HepG2 (cell line): ENCODE measurements around the gene RBPMS2. TPM values are rescaled to one million over a fixed set of nuclear protein-coding genes. Genes with fewer than 3 reads are reported as not detected.

Experiments
- ARID4A ChIP-seq: sonication (generic); formaldehyde crosslinking; IDR thresholded peaks from 2 replicates; pipeline ENCODE4 v1.5.0; 2020; ENCODE audit warnings: mild to moderate bottlenecking, missing genetic modification reagents, borderline replicate concordance
- HNF1B ChIP-seq: sonication (generic); formaldehyde crosslinking; IDR thresholded peaks from 2 replicates; pipeline ENCODE4 v1.5.1; 2020; ENCODE audit warnings: mild to moderate bottlenecking, moderate library complexity, missing genetic modification reagents
- HNF4A ChIP-seq: sonication (generic); formaldehyde crosslinking; IDR thresholded peaks from 2 replicates; pipeline ENCODE4 v1.4.0; 2020; ENCODE audit warnings: missing genetic modification reagents
- KDM4B ChIP-seq: sonication (generic); formaldehyde crosslinking; IDR thresholded peaks from 2 replicates; pipeline ENCODE4 v1.4.0; 2020; ENCODE audit warnings: missing genetic modification reagents
- LBX2 ChIP-seq: sonication (generic); formaldehyde crosslinking; IDR thresholded peaks from 2 replicates; pipeline ENCODE4 v1.5.0; 2020; ENCODE audit warnings: missing genetic modification reagents, mild to moderate bottlenecking, borderline replicate concordance
- MTA1 ChIP-seq: sonication (generic); formaldehyde crosslinking; IDR thresholded peaks from 2 replicates; pipeline ENCODE4 v1.4.0; 2020; ENCODE audit warnings: missing genetic modification reagents, mild to moderate bottlenecking, borderline replicate concordance
- PBX2 ChIP-seq: IDR thresholded peaks from 2 replicates; pipeline ENCODE4 v1.6.1; 2016; ENCODE audit warnings: control low read depth
- PRDM15 ChIP-seq: sonication (generic); formaldehyde crosslinking; IDR thresholded peaks from 2 replicates; pipeline ENCODE4 v1.4.0; 2020; ENCODE audit warnings: missing genetic modification reagents
- TBX2 ChIP-seq: sonication (generic); formaldehyde crosslinking; IDR thresholded peaks from 2 replicates; pipeline ENCODE4 v1.5.0; 2020; ENCODE audit warnings: missing genetic modification reagents, mild to moderate bottlenecking, borderline replicate concordance
- ZBTB7B ChIP-seq: sonication (generic); formaldehyde crosslinking; IDR thresholded peaks from 2 replicates; pipeline ENCODE4 v1.4.0; 2020; ENCODE audit warnings: missing genetic modification reagents
- ZNF207 ChIP-seq: fragments of 450-650 bp; IDR thresholded peaks from 2 replicates; pipeline ENCODE4 v1.6.1; 2016; ENCODE audit warnings: antibody characterized with exemption, borderline replicate concordance
- ZNF232 ChIP-seq: sonication (generic); formaldehyde crosslinking; IDR thresholded peaks from 2 replicates; pipeline ENCODE4 v1.4.0; 2020; ENCODE audit warnings: missing genetic modification reagents, borderline replicate concordance
- ZNF251 ChIP-seq: sonication (generic); formaldehyde crosslinking; IDR thresholded peaks from 2 replicates; pipeline ENCODE4 v1.9.0; 2021; ENCODE audit warnings: mild to moderate bottlenecking, missing genetic modification reagents
- ZNF253 ChIP-seq: sonication (generic); formaldehyde crosslinking; IDR thresholded peaks from 2 replicates; pipeline ENCODE4 v1.8.0; 2022; ENCODE audit warnings: mild to moderate bottlenecking, missing genetic modification reagents, borderline replicate concordance
- ZNF431 ChIP-seq: sonication (generic); formaldehyde crosslinking; IDR thresholded peaks from 2 replicates; pipeline ENCODE4 v1.9.0; 2022; ENCODE audit warnings: missing genetic modification reagents, low read depth, mild to moderate bottlenecking, borderline replicate concordance
- ZNF441 ChIP-seq: sonication (generic); formaldehyde crosslinking; IDR thresholded peaks from 2 replicates; pipeline ENCODE4 v1.7.0; 2021; ENCODE audit warnings: missing genetic modification reagents, borderline replicate concordance
- ZSCAN25 ChIP-seq: sonication (generic); formaldehyde crosslinking; IDR thresholded peaks from 2 replicates; pipeline ENCODE4 v1.8.0; 2022; ENCODE audit warnings: mild to moderate bottlenecking, missing genetic modification reagents
- polyA plus RNA-seq, 8 experiments: library from polyadenylated mRNA; depleted of rRNA in 3 of 8; stranded (reverse) in 7 of 8; unstranded in 1 of 8; fragments of >200 nt; fragmentation: Illumina TruSeq in 4 of 8; extraction: Trizol in 4 of 8; gene quantifications; 2 replicates each; pipeline versions ENCODE4 v1.2.1 to v1.2.3, GENCODE V29; 2011 to 2016; ENCODE audit warnings: low read depth in 4 of 8, missing spikeins in 1 of 8, mixed read lengths in 1 of 8; ENCODE audit not compliant: insufficient read depth in 1 of 8
- total RNA-seq, 5 experiments: library from RNA; depleted of rRNA; stranded (reverse); fragments of >200 nt; fragmentation: Illumina TruSeq; extraction: Trizol; gene quantifications; 2 replicates each; pipeline ENCODE4 v1.2.3, GENCODE V29; 2016; ENCODE audit warnings: low read depth in 1 of 5

Gene RBPMS2
- total and polyA plus RNA-seq, 2 of the 13 experiments (the other 11 are each of a cell fraction or from before 2014, with no cell fraction given) = 0.08 TPM; not detected in 1

GRCh38 chr15:64702816-64703631 is 72.4 kb downstream of the RBPMS2 start (continued):
- TF ChIP-seq TBX2 (CRISPR knock-in tag) (peak; percentile 68; the same call in 1 of the 2 replicates), ZSCAN25 (CRISPR knock-in tag) (peak; percentile 8; the same call in 1 of the 2 replicates), PRDM15 (CRISPR knock-in tag) (no peak), ZNF232 (no peak), ZNF207 (no peak), ZNF253 (CRISPR knock-in tag) (no peak), KDM4B (CRISPR knock-in tag) (no peak), ZBTB7B (peak; percentile 71; the same call in 1 of the 2 replicates), PBX2 (CRISPR knock-in tag) (no peak), LBX2 (CRISPR knock-in tag) (no peak), ZNF251 (CRISPR knock-in tag) (no peak), ARID4A (CRISPR knock-in tag) (peak; percentile 63; the same call in 1 of the 2 replicates), HNF1B (CRISPR knock-in tag) (peak; percentile 77), ZNF441 (CRISPR knock-in tag) (no peak), MTA1 (CRISPR knock-in tag) (peak; percentile 62; the same call in 1 of the 2 replicates), ZNF431 (CRISPR knock-in tag) (0 out of 2 replicates have a peak, but pooled peaks have one; percentile 16), HNF4A (peak; percentile 57)
